ENCODE results near the gene POLR2E. TPM values are rescaled to one million over a fixed set of nuclear protein-coding genes. Genes with fewer than 3 reads are reported as not detected.

POLR2E gene
- polyA plus RNA-seq, 5 donors = 107 to 191 (median 115) TPM

DNA sequence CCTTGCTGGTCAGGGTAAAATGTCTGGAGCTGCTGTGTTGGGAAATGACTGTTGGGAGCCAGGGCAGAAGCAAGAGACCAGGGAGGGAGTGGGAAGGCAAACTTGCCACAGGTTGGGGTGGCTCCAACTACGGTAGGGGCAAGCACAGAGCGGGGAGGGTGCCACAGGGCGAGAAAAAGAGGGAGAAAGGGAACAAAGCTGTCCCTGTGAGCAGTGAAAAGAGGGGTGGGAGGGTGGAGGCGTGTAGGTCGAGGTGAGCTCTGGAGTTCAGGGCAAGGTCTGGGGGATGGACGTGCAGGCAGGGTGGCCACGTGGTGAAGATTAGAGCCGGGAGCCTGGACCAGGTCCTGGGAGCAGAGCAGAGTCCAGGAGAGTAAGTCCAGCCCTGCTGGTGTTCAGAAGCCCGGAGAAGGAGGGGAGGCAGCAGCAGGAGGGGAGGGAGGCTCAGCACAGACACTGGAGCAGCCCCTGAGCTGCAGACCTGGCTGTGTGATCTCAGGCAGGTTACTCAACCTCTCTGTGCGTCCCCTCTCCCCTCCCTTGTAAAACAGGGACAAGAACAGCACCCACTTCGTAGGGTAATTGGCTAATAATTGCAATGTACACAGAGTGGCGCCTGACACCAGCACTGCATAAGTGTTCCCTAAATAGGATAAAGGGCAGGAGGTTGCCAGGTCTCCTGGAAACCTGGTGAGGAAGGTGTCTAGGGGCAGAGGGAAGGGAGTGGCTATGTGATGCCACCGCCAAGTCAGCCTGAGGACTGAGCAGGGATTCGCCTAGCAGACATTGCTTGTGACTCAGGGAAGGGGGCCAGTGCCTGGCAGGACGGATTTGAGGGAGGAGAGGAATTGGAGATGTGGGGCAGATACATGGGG, 3.2 kb upstream of the POLR2E start:
- DNase-seq = no peak

- no peak for DNase-seq
These were observed 2.6 kb upstream of the POLR2E start for GRCh38 chr19:1097810-1098176.

DNA sequence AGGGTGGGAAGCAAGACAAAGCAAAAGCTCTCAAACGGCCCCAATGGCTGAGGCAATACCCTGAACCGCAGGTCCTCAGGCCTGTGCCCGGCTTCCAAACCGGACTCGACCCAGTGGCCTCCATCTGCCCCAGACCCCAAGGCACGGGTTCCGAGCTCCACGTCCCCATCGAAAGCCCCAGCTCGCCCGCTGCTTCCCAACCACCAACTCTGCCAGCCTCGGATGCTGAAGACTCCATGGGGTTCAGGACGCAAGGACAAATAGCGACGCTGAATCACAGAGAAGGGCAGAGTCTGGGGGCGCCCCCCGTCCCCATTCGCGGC, 559 bp downstream of the POLR2E start:
- no peak for DNase-seq

- no peak for DNase-seq
These were observed 1.2 kb downstream of the POLR2E start for GRCh38 chr19:1093811-1094553.

GRCh38 chr19:1093330-1093729, 1.8 kb downstream of the POLR2E start:
- no peak for DNase-seq

GRCh38 chr19:1091544-1092175, 3.5 kb downstream of the POLR2E start:
- no peak for DNase-seq

DNA sequence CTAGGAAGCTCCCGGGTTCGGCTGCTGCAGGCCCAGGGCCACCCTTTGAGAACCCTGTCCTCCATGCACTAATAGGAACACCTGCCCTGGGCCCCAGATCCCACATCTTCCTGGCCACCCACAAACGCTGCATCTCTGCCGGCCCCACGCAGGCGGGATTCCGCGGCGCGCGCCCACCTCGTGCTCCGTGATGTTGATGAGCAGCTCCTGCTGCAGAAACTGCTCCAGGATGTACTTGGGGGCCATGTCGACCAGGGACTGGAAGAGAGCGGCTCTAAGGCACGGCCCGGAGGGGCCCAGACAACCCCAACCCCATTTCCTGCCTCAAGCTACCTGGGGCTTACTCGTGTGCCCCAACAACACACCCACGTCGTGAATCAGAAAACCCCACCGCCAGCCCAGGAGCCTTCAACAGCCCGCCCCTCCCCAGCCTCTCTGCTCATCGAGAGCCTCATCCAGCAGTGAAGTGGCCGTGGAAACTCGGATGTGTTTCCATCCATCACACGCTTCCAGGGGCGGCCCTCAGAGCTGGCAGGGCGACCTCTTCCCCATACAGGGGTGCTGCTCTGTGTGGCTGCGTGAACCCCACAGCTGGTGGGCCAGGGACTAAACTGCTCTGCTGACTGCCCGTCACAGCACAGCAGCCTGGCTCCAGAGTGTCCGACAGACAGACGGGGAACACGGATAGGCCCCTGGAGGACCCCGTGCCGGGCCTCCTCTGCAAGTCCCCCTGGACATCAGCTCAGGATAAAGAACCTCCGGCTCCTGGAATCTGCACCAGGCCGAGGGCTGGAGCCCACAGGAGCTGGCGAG, 4.2 kb downstream of the POLR2E start:
- no peak for DNase-seq

- DNase-seq = no peak
These were observed 5.3 kb downstream of the POLR2E start for GRCh38 chr19:1089891-1090290.

- DNase-seq = no peak
These were observed 5.9 kb downstream of the POLR2E start for GRCh38 chr19:1089126-1089771.

DNA sequence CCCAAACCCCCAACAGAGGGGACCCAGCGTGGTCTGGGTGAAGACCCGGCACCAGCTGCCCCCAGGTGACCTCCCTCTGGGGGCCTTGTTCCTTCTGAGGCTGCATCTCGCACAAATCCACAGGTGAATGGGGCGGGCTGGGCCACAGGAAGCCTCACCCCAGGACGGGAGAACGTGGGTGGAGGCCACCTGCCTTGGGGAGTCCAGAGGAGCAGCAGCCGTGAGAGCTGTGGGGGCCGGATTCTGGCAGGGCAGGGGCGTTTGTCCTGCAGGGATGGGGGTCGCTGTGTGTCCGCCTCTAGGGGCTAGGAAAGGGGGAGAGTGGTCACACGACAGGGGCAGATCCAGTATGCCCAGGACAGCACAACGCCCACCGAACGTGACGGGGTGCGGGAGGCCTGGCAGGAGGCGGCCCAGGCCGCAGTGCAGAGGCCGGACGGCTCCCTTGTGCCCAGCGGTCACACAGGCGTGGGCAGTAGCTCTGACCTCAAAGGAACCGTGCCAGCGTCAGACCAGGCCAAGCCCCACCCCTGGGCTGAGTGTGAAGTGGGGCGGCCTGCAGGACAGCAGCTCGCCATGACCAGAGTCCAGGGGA, 6.7 kb downstream of the POLR2E start:
- DNase-seq = no peak

GRCh38 chr19:1087813-1088415, 7.3 kb downstream of the POLR2E start:
- DNase-seq = no peak

DNA sequence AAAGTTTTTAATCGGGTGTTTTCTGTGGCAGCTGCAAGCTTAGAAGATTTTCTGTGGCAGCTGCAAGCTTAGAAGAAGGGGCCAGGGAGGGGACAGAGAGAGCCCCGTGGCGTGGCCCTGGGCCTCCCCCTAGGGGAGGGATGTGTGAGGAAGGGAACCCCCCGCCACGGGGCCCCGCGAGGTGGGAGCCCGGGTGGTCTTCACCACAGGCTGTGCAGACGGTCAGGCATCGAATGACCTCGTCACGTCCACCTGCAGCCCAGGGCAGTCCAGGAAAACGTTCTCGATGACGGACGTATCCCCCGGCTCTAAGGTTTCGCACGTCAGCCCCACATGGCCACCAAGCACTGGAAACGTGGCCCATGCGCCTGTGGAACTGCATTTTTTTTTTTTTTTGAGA, 8.6 kb downstream of the POLR2E start:
- DNase-seq = no peak

DNA sequence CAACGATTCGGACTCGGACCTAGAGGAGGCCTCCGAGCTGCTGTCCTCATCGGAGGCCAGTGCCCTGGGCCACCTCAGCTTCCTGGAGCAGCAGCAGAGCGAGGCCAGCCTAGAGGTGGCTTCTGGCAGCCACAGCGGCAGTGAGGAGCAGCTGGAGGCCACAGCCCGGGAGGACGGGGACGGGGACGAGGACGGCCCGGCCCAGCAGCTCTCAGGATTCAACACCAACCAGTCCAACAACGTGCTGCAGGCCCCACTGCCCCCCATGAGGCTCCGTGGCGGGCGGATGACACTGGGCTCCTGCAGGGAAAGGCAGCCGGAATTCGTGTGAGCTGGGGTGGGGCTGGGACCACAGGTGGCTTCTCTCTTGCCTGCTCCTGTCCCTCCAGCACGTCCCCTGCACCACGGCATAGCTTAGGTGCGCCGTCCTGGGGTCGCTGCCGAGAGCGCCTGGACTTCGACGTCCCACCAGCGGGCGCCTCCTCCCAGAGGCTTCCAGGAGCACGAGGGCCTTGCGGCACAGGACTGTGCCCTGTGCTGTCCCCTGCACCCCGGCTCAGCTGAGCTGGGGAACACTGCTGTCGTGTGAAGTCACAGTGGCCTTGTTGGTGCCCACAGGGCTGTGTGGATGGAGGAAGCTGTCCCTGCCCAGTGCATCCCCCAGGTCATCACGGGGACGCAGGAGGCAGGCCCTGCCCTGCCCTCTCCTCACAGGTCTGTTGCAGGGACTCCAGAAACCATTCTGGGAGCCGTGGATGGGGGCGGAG, 9.3 kb downstream of the POLR2E start:
- no peak for DNase-seq

DNA sequence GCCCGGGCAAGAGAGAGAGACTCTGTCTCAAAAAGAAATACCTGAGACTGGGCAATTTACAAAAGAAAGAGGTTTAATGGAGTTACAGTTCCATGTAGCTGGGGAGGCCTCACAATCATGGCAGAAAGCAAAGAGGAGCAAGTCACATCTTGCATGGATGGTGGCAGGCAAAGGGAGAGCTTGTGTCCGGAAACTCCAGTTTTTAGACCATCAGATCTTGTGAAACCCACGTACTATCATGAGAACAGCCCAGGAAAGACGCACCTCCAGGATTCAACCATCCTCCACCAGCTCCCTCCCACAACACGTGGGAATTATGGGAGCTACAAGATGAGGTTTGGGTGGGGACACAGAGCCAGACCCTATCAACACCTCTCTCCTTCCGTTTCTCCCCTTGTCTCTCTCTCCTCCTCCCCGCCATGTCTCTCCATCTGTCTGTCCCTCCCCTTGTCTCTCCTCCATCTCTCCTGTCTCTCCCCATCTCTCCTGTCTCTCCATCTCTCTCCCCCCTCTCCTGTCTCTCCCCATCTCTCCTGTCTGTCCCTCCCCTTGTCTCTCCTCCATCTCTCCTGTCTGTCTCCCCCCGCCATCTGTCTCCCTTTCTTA, 10.0 kb downstream of the POLR2E start:
- DNase-seq = no peak

- no peak for DNase-seq
These were observed 10.9 kb downstream of the POLR2E start for GRCh38 chr19:1084024-1084868.

- DNase-seq = no peak
These were observed 12.0 kb downstream of the POLR2E start for GRCh38 chr19:1082928-1083816.

Measured in right lung (tissue), 5 donors.